K562 (cell line): Measurements from ENCODE around the gene WARS2. TPM values are rescaled to one million over a fixed set of nuclear protein-coding genes. Genes with fewer than 3 reads are reported as not detected.

ENCODE experiments used
- ATAC-seq: fragments of 200-7000 bp; cut with Tn5 transposase; 3 replicates; pipeline ENCODE4 v1.9.1; 2020; ENCODE audit warnings: moderate library complexity
- BruUV-seq: library from RNA; stranded (reverse); fragments of 400-500 nt; replicated peaks from 2 replicates; lab custom pipeline; 2021; lab: Mats Ljungman, UMichigan
- CTCF ChIA-PET: fragments of 300-600 bp; formaldehyde crosslinking; extraction: SDS; loops from one replicate; lab custom pipeline; 2021; ENCODE audit warnings: low intra/inter-chr PET ratio; lab: Yijun Ruan, JAX
- POLR2A ChIA-PET: fragments of 300-600, 350-650 bp; sonication (Branson Sonifier 250); formaldehyde crosslinking; extraction: SDS; loops from one replicate; lab custom pipeline; 2021; ENCODE audit warnings: antibody characterized with exemption, inconsistent platforms; lab: Yijun Ruan, JAX
- DNase-seq, 4 experiments: peaks; one replicate each; pipeline versions ENCODE4 v3.0.0 to v3.0.0-alpha.2; 2011 to 2018; ENCODE audit warnings: low spot score in 3 of 4, mixed read lengths in 3 of 4; ENCODE audit errors: extremely low read depth in 1 of 4
- FAIRE-seq: peaks from 2 replicates; lab custom pipeline; 2011; peaks lifted over from hg19 to GRCh38; lab: Jason Lieb, UNC
- H2AFZ ChIP-seq: 2 replicates; pipeline ENCODE4 v1.6.0; 2011; ENCODE audit warnings: low read depth, low read length, control low read depth, inconsistent platforms
- H3K27ac ChIP-seq: fragments of 200-600 bp; 3 replicates; pipeline ENCODE4 v1.8.0; 2011; ENCODE audit warnings: low read depth, mild to moderate bottlenecking, control low read depth, inconsistent platforms, low read length, moderate library complexity, mixed read lengths; ENCODE audit errors: extremely low read depth
- H3K27me3 ChIP-seq, 2 experiments: fragments of 300-600 bp in 1 of 2; 2 replicates in 1 of 2; 3 replicates in 1 of 2; pipeline versions ENCODE4 v1.6.0 to v1.8.0; 2011; ENCODE audit warnings: inconsistent platforms in 2 of 2, low read length in 2 of 2, mild to moderate bottlenecking in 1 of 2, mixed read lengths in 1 of 2, moderate library complexity in 1 of 2; ENCODE audit not compliant: control insufficient read depth in 2 of 2, insufficient read depth in 2 of 2
- H3K36me3 ChIP-seq: fragments of 300-600 bp; 3 replicates; pipeline ENCODE4 v1.8.0; 2011; ENCODE audit warnings: mild to moderate bottlenecking, low read length, inconsistent platforms; ENCODE audit not compliant: control insufficient read depth, insufficient read depth
- H3K4me1 ChIP-seq, 2 experiments: fragments of 200-600 bp in 1 of 2; replicated peaks in 1 of 2; 2 replicates in 1 of 2; 3 replicates in 1 of 2; pipeline versions ENCODE4 v1.5.1 to v1.8.0; 2011; ENCODE audit warnings: inconsistent platforms in 2 of 2, low read length in 2 of 2, mild to moderate bottlenecking in 1 of 2, mixed read lengths in 1 of 2, moderate library complexity in 1 of 2; ENCODE audit not compliant: control insufficient read depth in 2 of 2, insufficient read depth in 2 of 2
- H3K4me2 ChIP-seq: 2 replicates; pipeline ENCODE4 v1.6.1; 2011; ENCODE audit warnings: low read length, control low read depth, inconsistent platforms, mixed read lengths; ENCODE audit not compliant: insufficient read depth
- H3K4me3 ChIP-seq: fragments of 200-600 bp; sonication (generic), shearing (Covaris generic); 2 replicates; pipeline ENCODE4 v1.5.1; 2016; ENCODE audit warnings: control low read depth, inconsistent platforms
- H3K79me2 ChIP-seq: fragments of 200-600 bp; 3 replicates; pipeline ENCODE4 v1.8.0; 2011; ENCODE audit warnings: low read length, inconsistent platforms; ENCODE audit not compliant: control insufficient read depth, insufficient read depth
- H3K9ac ChIP-seq, 2 experiments: 2 replicates each; pipeline versions ENCODE4 v1.6.0 to v1.6.1; 2011; ENCODE audit warnings: low read depth in 2 of 2, low read length in 2 of 2, control low read depth in 1 of 2, inconsistent platforms in 1 of 2, mild to moderate bottlenecking in 1 of 2, mixed read lengths in 1 of 2; ENCODE audit not compliant: insufficient read depth in 1 of 2
- H3K9me1 ChIP-seq: one replicate; pipeline ENCODE4 v1.6.0; 2011; ENCODE audit warnings: inconsistent platforms, mild to moderate bottlenecking, low read length, moderate library complexity; ENCODE audit not compliant: control insufficient read depth, insufficient read depth
- H3K9me3 ChIP-seq: replicated peaks from 2 replicates; pipeline ENCODE4 v1.5.1; 2011; ENCODE audit warnings: low read depth, low read length, inconsistent platforms; ENCODE audit not compliant: control insufficient read depth, insufficient read depth
- H4K20me1 ChIP-seq: replicated peaks from 2 replicates; pipeline ENCODE4 v1.6.1; 2011; ENCODE audit warnings: low read length, inconsistent platforms, mixed read lengths; ENCODE audit not compliant: control insufficient read depth, insufficient read depth
- CCNT2 ChIP-seq: IDR thresholded peaks from 2 replicates; pipeline ENCODE4 v1.6.1; 2011; ENCODE audit warnings: borderline replicate concordance, low read depth, mild to moderate bottlenecking, moderate library complexity, mixed read lengths, low read length; ENCODE audit not compliant: insufficient read length; ENCODE audit errors: extremely low read depth
- CREM ChIP-seq: IDR thresholded peaks from 2 replicates; pipeline ENCODE4 v1.6.1; 2014; ENCODE audit warnings: antibody characterized with exemption, low read depth
- GABPA ChIP-seq: fragments of 200-800 bp; sonication (Bioruptor generic); conservative IDR thresholded peaks from 2 replicates; pipeline ENCODE4 v1.6.1; 2016; ENCODE audit warnings: low read depth, missing genetic modification characterization, missing compliant biosample characterization
- IRF2 ChIP-seq: sonication (generic); formaldehyde crosslinking; IDR thresholded peaks from 2 replicates; pipeline ENCODE4 v1.8.1; 2022; ENCODE audit warnings: mild to moderate bottlenecking, missing genetic modification reagents
- KDM5B ChIP-seq: fragments of 200-600 bp; sonication (generic); IDR thresholded peaks from 2 replicates; pipeline ENCODE4 v1.6.1; 2012; ENCODE audit warnings: low read depth, mild to moderate bottlenecking, moderate library complexity, low read length, control low read depth, inconsistent platforms; ENCODE audit not compliant: insufficient replicate concordance
- KLF6 ChIP-seq: fragments of 250-450 bp; sonication (Bioruptor Pico); IDR thresholded peaks from 2 replicates; pipeline ENCODE4 v1.4.0; 2020; ENCODE audit warnings: mild to moderate bottlenecking, moderate library complexity, borderline replicate concordance
- NR3C1 ChIP-seq: sonication (generic); formaldehyde crosslinking; IDR thresholded peaks from 2 replicates; pipeline ENCODE4 v1.8.1; 2022; ENCODE audit warnings: missing genetic modification reagents
- RBFOX2 ChIP-seq: fragments of 200-400 bp; formaldehyde crosslinking; IDR thresholded peaks from 2 replicates; pipeline ENCODE4 v1.6.1; 2017; ENCODE audit warnings: low read depth, mild to moderate bottlenecking, low read length, moderate library complexity
- SAFB ChIP-seq: fragments of 200-400 bp; formaldehyde crosslinking; IDR thresholded peaks from 2 replicates; pipeline ENCODE4 v1.6.1; 2017; ENCODE audit warnings: low read depth, low read length, borderline replicate concordance
- WGBS: fragments of 100-300 bp; shearing (Covaris generic); methylation state at CpG from one replicate; pipeline ENCODE4 v1.1.6; 2016; ENCODE audit warnings: low coverage, mixed read lengths; ENCODE audit not compliant: insufficient coverage; ENCODE audit errors: missing lambda C conversion rate; 5-methylcytosine and 5-hydroxymethylcytosine counted together
- in situ Hi-C: fragments of 300-500 bp; cut with MboI; formaldehyde crosslinking; loops from 4 replicates; pipeline ENCODE4 v1.15.0; 2018; ENCODE audit warnings: inconsistent platforms, mixed read lengths
- intact Hi-C: fragments of 100-400 bp; cut with micrococcal nuclease; formaldehyde crosslinking; loops from 2 replicates; pipeline ENCODE4 v1.14.2; 2022
- polyA plus RNA-seq, 8 experiments: library from polyadenylated mRNA; depleted of rRNA in 4 of 8; stranded (reverse) in 5 of 8; unstranded in 3 of 8; fragments of >200 nt; fragmentation: Nextera tagmentation in 2 of 8; fragmentation: Illumina TruSeq in 1 of 8; extraction: Ambion mirVana in 2 of 8; extraction: Trizol in 1 of 8; gene quantifications; 2 replicates each; pipeline versions ENCODE4 v1.2.1 to v1.2.3, GENCODE V29; 2011 to 2014; ENCODE audit warnings: inconsistent platforms in 1 of 8, missing spikeins in 1 of 8
- total RNA-seq, 7 experiments: library from RNA; depleted of rRNA in 6 of 7; stranded (reverse); fragments of >200 nt in 6 of 7; fragmentation: Illumina TruSeq in 2 of 7; extraction: Trizol in 2 of 7; gene quantifications; 2 replicates each; pipeline versions ENCODE4 v1.2.1 to v1.2.3, GENCODE V29; 2011 to 2021; ENCODE audit warnings: low replicate concordance in 1 of 7

The WARS2 gene
- total and polyA plus RNA-seq, 9 of the 15 experiments (the other 6 are each of a cell fraction or from before 2014, with no cell fraction given): 5.7 to 18.0 (median 16.9) TPM

- Histone ChIP-seq H4K20me1 (no peaks in the 10 kb centered on the region), H3K4me3 (no peak overlapping the region), H3K27me3 (no peaks in the 10 kb centered on the region), H3K9me3 (no peaks in the 10 kb centered on the region), H2AFZ (no peak overlapping the region), H3K4me1 (peaks cover 0 to 16% of the 10 kb centered on the region in 2 experiments; a peak in 3 of 5 replicates), H3K9me1 (no peaks in the 10 kb centered on the region), H3K27ac (no peak overlapping the region), H3K9ac (no peak overlapping the region), H3K4me2 (no peak overlapping the region), H3K36me3 (peaks cover 6% of the 10 kb centered on the region; the same call in 2 of the 3 replicates), H3K79me2 (peaks cover 12% of the 10 kb centered on the region)
- FAIRE-seq (no peak), ATAC-seq (no peak), DNase-seq (no peak)
- WGBS: 59% methylated on average over 4 of the region's 4 CpGs
- in situ Hi-C loops (no loop called here), intact Hi-C loops (loop anchor here (10.0 kb wide), 1 partner anchor 62 kb away; no protein-coding TSS in a partner anchor)
- TF ChIP-seq SAFB (no peak), RBFOX2 (no peak), IRF2 (no peak), NR3C1 (CRISPR knock-in tag) (no peak), KLF6 (CRISPR knock-in tag) (no peak), CREM (no peak), KDM5B (no peak), GABPA (no peak), CCNT2 (no peak)
- no TSS peak for BruUV-seq
- ChIA-PET CTCF (no interaction called here), POLR2A (interaction anchor here (0.8 to 1.3 kb wide), 2 partner anchors 11 to 1508 kb away, joined by 3 to 4 read pairs; no protein-coding TSS in a partner anchor)
Observed at GRCh38 chr1:119146466-119146865, 6.0 kb upstream of the WARS2 start.
